Hematopoietic multipotent progenitor cell treated with erythropoietin and hydrocortisone succinate and interleukin-3 and kit ligand, for 15 days (in vitro differentiated cells): Measurements from ENCODE around the gene LTB.

Experiments used
- DNase-seq: peaks from one replicate; pipeline ENCODE4 v3.0.0-alpha.2; 2015; ENCODE audit warnings: low spot score

Gene LTB

DNA sequence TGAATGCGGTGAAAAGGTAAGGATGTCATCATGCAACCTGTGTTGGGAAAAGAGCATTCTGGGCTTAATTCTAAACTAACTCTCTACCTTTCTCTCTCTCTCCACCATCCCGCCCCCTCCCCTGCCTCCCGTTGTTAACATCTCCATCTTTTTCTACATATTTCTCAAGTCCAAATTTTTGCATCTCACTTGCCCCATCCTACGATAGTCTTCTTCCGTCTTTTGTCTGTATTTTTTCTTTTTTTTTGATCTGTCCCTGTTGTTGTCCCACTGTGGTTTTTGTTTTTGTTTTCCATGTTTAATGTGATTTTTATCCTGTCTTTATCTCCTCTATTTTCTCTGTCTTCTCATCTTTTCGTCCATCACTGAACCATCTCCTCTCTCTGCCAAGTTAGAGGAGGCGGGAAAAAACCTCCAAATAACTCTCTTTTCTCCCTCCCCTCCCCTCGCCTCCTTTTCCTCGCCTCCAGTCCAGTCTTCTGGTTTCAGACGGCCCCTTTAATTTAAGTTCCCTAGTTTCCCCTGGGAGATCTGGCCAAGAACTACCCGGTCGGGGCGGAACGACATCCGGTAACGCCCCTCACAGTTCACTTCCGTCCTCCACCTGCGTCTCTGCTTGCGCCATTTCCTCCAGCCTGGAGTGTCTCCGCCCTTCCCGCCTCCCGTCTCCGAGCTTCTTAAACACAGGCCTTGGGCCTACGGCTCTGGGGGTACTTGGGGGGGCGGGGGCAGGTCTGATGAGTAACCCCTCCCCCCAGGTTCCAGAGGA, 35.1 kb downstream of the LTB start, which contains the start of gene NFKBIL1:
Gene NFKBIL1, plus strand, starts transcription at position 651 of the 769 bp plus-strand sequence. Its CDS starts 87 bp downstream, at position 738.
- DNase-seq: peak; percentile 93

DNA sequence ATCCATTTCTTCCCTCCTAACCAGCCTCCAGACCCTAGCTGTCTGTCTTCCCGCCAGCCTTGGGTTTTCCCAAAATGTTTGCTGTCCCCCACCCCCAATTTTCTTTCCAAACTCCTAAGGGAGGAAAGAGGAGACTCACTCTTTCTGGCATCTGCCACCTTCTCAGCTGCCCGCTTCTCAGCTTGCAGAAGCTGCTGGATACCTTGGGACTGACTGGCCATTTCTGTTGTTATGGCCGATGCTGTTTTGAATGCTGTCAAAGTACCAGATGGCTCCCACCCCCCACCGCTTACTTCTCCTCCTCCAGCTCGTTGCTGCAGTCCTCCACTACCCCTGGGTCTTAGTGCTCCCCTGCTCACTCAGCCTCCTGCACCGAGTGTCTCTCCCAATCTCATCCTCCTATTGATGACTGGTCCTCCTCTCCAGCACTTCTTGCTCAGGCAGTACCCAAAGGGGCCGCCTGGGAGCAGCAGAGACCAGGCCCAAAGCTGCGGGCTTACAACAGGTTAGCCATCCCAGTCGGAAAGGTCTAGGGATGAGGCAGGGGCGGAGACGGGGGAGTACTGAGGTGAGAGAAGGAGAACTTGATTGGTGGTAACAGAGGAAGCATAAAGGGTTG, 35.8 kb downstream of the LTB start, which contains the start of gene ATP6V1G2:
Gene ATP6V1G2, minus strand, starts transcription at position 270 of the 619 bp plus-strand sequence. Its CDS starts 49 bp downstream, at position 221.
- peak; percentile 83 for DNase-seq

- no peak for DNase-seq
Observed at GRCh38 chr6:31545291-31545690, 36.9 kb downstream of the LTB start.

DNA sequence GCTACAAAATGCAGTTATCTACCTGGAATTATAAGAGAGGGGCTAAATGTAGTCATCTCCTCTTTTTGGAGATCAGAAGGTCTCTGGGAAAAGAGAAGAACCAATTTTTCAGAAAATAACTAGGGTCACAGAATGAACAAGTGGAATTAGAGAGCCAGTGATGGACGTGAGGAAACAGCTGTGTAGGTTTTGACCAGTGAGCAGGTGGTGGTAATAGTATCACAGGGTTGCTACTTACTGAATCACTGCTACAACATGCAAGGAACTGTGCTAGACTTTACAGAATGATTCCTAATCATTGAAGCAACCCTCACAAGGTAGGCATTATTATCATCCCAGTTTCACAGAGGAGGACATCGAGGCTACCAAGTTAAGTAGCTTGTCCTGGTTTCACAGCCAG, 37.5 kb downstream of the LTB start:
- no peak for DNase-seq

GRCh38 chr6:31543639-31544038, 38.6 kb downstream of the LTB start:
- DNase-seq: no peak

DNA sequence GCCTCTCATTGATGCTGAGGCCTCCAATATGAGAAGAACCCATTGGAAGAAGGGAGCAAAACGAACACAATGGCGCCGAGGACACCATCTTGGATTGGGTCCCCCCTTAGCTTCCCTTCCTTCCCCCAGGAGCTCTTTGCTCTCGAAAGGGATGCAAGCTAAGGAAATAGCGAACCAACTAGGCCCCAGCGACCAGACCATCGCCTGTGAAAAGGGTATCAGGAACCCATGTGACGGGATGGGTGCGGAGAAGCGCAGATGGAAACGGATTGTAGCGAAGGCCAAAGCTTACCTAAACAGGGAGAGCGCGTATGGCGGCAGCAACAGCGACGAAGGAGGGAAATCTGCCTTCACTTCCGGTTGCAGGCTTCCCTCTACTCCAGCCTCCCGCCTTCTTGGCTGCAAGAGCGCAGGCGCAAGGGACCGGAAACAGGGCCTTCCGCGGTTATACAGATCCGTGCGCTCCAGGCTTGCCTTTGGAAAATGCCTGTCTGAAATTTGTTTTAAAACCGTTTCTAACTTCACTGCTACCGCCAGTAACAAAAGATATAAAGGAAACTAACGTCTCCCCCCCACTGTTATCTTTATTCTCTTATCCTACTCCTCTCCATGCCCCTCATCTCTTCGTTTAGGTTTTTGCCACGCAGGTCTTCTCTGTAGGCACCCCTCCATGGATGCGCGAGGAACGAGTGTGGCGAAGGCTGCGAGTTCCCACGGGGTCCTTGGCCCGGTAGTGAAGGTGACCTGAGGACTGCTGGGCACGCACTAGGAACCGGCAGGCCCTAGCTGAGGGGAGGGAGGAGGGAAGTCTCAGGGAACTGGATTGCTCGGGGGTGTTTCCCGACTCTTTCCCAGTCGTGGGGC, 40.3 kb downstream of the LTB start, which contains the start of gene DDX39B:
Gene DDX39B, minus strand, starts transcription at position 346 of the 864 bp plus-strand sequence. CDS start 1,471 bp downstream, outside the sequence.
- DNase-seq: peak; percentile 97

GRCh38 chr6:31541059-31541657, 41.1 kb downstream of the LTB start:
- peak; percentile 42 for DNase-seq

GRCh38 chr6:31540640-31541039, 41.6 kb downstream of the LTB start:
- no peak for DNase-seq

DNA sequence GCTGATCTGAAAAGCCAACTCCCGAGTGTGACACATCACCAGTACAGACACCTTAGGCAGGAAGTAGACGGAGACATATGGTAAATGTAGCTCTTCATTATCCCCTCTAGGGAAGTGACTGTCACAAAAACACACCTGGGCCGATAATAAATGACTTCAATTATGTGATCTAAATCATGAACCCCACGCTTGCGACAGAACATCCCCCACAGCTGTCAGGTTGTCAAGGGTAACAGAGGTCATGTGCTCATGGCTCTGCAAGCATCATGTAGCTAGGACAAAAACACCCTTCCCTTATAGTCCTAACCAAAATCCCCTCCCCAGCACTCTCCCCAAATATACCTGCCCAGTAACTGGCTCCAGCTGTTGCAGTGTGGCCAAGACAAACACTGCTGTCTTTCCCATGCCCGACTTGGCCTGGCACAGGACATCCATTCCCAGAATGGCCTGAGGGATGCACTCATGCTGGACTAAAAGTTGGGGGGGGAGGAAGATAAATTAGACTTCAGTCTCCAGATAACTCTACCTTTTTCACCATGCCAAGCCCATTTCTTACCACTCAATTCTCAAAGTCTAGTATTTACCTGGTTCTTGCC, 43.3 kb downstream of the LTB start:
- no peak for DNase-seq

GRCh38 chr6:31535538-31536324, 46.5 kb downstream of the LTB start:
- DNase-seq: no peak

DNA sequence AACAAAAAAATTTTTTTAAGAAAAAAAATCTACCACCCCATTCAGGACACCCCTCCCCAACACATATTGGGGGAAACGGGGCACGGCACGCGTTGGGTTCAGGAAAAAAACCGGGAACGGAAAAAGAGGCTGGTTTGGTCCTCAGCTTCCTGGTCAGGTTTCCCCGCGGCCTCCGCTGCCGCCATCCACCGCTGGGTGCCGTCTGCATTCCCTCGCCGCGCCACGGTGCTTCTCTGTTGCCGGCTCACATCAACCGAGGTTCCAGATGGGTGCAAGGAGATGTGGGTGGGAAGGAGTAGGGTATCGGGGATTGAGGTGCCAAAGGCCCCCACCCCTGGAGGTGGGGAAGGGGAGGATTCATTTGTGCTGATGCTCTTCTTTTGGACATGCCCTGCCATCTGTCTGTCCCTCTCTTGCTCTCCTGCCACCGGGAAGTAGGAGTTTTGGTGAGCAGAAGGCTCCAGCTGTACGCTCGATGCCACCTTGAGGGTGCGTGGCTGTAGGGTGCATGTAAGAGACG, 47.6 kb downstream of the LTB start:
- DNase-seq: no peak

DNA sequence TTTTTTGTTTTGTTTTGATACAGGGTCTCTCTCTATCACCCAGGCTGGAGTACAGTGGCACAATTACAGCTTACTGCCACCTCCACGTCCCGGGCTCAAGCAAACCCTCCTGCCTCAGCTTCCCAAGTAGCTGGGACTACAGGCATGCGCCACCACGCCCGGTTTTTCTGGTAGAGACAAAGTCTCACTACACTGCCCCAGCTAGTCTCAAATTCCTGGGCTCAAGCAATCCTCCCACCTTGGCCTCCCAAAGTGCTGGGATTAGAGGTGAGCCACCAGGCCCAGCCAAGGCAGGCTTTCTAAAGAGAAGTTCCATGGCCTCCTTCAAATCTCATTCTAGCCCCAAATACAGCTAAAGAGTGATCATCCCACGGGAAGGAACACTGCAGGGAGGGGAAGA, 48.2 kb downstream of the LTB start:
- no peak for DNase-seq

GRCh38 chr6:31533455-31533841, 48.8 kb downstream of the LTB start:
- no peak for DNase-seq

- DNase-seq: no peak
Observed at GRCh38 chr6:31532644-31533454, 49.4 kb downstream of the LTB start.

DNA sequence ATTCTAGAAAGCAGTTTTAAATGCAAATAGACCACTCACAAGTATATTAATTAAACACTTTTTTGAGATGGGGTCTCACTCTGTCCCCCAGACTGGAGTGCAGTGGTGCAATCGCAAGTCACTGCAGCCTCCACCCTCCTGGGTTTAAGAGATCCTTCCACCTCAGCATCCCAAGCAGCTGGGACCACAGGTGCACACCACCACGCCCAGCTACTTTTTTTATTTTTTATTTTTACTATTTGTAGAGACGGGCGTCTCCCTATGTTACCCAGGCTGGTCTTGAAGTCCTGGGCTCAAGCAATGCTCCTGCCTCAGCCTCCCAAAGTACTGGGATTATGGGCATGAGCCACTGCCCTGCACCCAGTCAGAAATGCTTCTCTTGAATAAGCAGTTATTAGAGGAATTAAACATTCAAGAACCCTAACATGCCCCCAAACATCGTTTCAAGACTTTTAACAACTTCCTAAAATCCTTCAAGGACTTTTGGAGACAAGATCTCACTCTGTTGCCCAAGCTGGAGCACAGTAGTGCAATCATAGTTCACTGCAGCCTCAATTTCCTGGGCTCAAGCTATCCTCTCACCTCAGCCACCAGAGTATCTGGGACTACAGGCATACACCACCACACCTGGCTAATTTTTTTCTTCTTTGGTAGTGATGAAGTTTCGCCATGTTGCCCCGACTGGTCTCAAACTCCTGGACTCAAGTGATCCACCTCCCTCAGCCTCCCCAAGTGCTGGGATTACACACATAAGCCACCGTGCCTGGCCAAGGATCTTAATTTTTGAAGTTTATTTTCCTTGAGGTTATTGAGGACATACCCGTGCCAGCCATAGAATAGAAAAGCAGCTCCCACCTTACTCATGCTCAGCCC, 50.2 kb downstream of the LTB start:
- DNase-seq: no peak

DNA sequence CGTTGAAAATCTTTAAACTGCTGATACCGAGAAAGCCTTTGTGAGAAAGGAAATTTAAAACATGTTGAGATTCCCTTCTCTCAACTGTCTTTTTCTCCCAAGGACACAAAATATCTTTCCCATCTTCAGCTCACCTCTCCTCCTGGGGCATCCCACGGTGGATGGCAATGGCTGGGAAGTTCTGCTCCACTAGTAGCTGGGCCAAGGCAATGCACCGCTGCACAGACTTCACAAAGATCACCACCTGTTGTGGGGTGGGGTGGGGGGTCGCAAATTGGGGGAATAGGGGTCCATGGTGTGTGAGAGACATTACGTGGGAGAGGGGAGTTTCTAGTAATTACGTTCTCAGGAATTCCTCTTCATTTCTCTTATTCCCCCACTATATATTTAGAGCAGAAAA, 51.1 kb downstream of the LTB start:
- DNase-seq: no peak

DNA sequence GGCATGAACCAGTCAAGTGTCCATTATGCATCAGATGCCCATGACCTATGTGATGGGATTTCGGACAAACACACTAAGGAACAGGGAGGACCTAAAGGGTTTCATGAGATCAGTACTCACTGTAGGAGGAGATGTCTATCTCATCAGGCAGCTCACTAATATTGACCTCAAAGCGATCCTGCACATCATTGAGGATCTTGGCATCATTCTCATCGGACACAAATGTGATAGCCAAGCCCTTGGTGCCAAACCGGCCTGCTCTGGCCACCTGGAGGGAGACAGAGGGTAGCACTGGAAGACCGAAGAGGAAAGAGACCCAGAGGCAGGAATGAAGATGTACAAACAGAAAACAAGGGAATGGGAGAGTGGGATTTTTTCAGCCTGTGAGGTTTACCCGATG, 51.6 kb downstream of the LTB start:
- DNase-seq: no peak
